Activated CD4-positive, alpha-beta T cell treated with anti-CD3 and anti-CD28 coated beads, Interleukin-2, amount 50 U/mL, for 24 hours (primary cell): ENCODE data around the gene ZBTB5.
"Not testable (repeated sequence)": the region's sequence is repeated elsewhere in the genome, so short reads cannot be mapped to it uniquely, and the experiment has no call there.

Experiments used
- DNase-seq, 2 donors: peaks; one replicate each; pipeline ENCODE4 v3.0.0-alpha.2; 2020; ENCODE audit warnings: low read depth in 1 of 2, low spot score in 1 of 2

Gene ZBTB5

GRCh38 chr9:37405764-37406380 is 59.4 kb downstream of the ZBTB5 start:
- no peak for DNase-seq

- DNase-seq, result no peak
Observed at GRCh38 chr9:37405350-37405749, 59.9 kb downstream of the ZBTB5 start.

GRCh38 chr9:37404590-37404989 is 60.7 kb downstream of the ZBTB5 start:
- no peak for DNase-seq

- no peak for DNase-seq
Observed at GRCh38 chr9:37399336-37399735, 65.9 kb downstream of the ZBTB5 start.

GRCh38 chr9:37398464-37399025 is 66.7 kb downstream of the ZBTB5 start:
- DNase-seq, result no peak

GRCh38 chr9:37397948-37398347 is 67.3 kb downstream of the ZBTB5 start:
- DNase-seq, result not testable (repeated sequence)

- no peak for DNase-seq
Observed at GRCh38 chr9:37395663-37396062, 69.6 kb downstream of the ZBTB5 start.

- DNase-seq, result no peak
Observed at GRCh38 chr9:37395229-37395628, 70.0 kb downstream of the ZBTB5 start.

GRCh38 chr9:37392272-37392671 is 73.0 kb downstream of the ZBTB5 start:
- no peak for DNase-seq

GRCh38 chr9:37390759-37391158 is 74.5 kb downstream of the ZBTB5 start:
- DNase-seq, result peak in 1 of 2 donors; percentile 8
